Skeletal muscle cell (primary cell): ENCODE data around the gene ACSM5.
"Not testable (repeated sequence)": the region's sequence is repeated elsewhere in the genome, so short reads cannot be mapped to it uniquely, and the experiment has no call there.

Experiments used
- DNase-seq: peaks from one replicate; pipeline ENCODE4 v3.0.0-alpha.2; 2010; ENCODE audit warnings: low read depth
- H3K4me3 ChIP-seq: 2 replicates; pipeline ENCODE4 v1.5.1; 2011; ENCODE audit warnings: low read depth, mild to moderate bottlenecking, control low read depth, low read length, moderate library complexity

The ACSM5 gene

GRCh38 chr16:20439820-20440231, 30.5 kb downstream of the ACSM5 start:
- not testable (repeated sequence) for H3K4me3 ChIP-seq, DNase-seq

GRCh38 chr16:20440731-20441130, 31.4 kb downstream of the ACSM5 start:
- not testable (repeated sequence) for DNase-seq

GRCh38 chr16:20441191-20441590, 31.9 kb downstream of the ACSM5 start:
- DNase-seq = no peak
- no peak overlapping the region for H3K4me3 ChIP-seq

More at GRCh38 chr16:20440731-20441130, 31.4 kb downstream of the ACSM5 start:
- H3K4me3 ChIP-seq = not testable (repeated sequence)

GRCh38 chr16:20441859-20442258, 32.5 kb downstream of the ACSM5 start:
- H3K4me3 ChIP-seq, DNase-seq: not testable (repeated sequence)

GRCh38 chr16:20446652-20447393, 37.5 kb downstream of the ACSM5 start:
- H3K4me3 ChIP-seq, DNase-seq: not testable (repeated sequence)

GRCh38 chr16:20451364-20451763, 42.0 kb downstream of the ACSM5 start, which contains the start of gene ACSM2A:
Gene ACSM2A, plus strand, starts transcription at chr16:20451521. Its CDS starts 8,594 bp downstream, at chr16:20460115.
- not testable (repeated sequence) for H3K4me3 ChIP-seq, DNase-seq

GRCh38 chr16:20453633-20454032, 44.3 kb downstream of the ACSM5 start:
- not testable (repeated sequence) for DNase-seq, H3K4me3 ChIP-seq

- DNase-seq, H3K4me3 ChIP-seq: not testable (repeated sequence)
Observed at GRCh38 chr16:20459227-20459626, 49.9 kb downstream of the ACSM5 start.

GRCh38 chr16:20460313-20460712, 51.0 kb downstream of the ACSM5 start:
- not testable (repeated sequence) for H3K4me3 ChIP-seq, DNase-seq

GRCh38 chr16:20468954-20469353, 59.6 kb downstream of the ACSM5 start:
- not testable (repeated sequence) for H3K4me3 ChIP-seq, DNase-seq

- DNase-seq, H3K4me3 ChIP-seq: not testable (repeated sequence)
Observed at GRCh38 chr16:20469930-20470329, 60.6 kb downstream of the ACSM5 start.

GRCh38 chr16:20470732-20471131, 61.4 kb downstream of the ACSM5 start:
- H3K4me3 ChIP-seq, DNase-seq: not testable (repeated sequence)

GRCh38 chr16:20477188-20477744, 67.9 kb downstream of the ACSM5 start:
- H3K4me3 ChIP-seq, DNase-seq: not testable (repeated sequence)

- not testable (repeated sequence) for DNase-seq, H3K4me3 ChIP-seq
Observed at GRCh38 chr16:20483989-20484388, 74.7 kb downstream of the ACSM5 start.

- no peak overlapping the region for H3K4me3 ChIP-seq
- DNase-seq = no peak
Observed at GRCh38 chr16:20484726-20485125, 75.4 kb downstream of the ACSM5 start.

- H3K4me3 ChIP-seq = no peak overlapping the region
- DNase-seq = no peak
Observed at GRCh38 chr16:20485408-20485807, 76.1 kb downstream of the ACSM5 start.
